Hepatocyte (in vitro differentiated cells): ENCODE measurements around the gene GPR62. TPM values are rescaled to one million over a fixed set of nuclear protein-coding genes. Genes with fewer than 3 reads are reported as not detected.
"Not testable (repeated sequence)": the region's sequence is repeated elsewhere in the genome, so short reads cannot be mapped to it uniquely, and the experiment has no call there.

Experiments
- DNase-seq: peaks from one replicate; pipeline ENCODE4 v3.0.0-alpha.2; 2016; ENCODE audit warnings: low spot score
- H2AFZ ChIP-seq: fragments of 200-600 bp; sonication (generic); 2 replicates; pipeline ENCODE4 v1.6.0; 2016; ENCODE audit warnings: antibody characterized with exemption, mild to moderate bottlenecking
- H3K27ac ChIP-seq: fragments of 200-600 bp; sonication (generic); 2 replicates; pipeline ENCODE4 v1.5.1; 2016; ENCODE audit warnings: mild to moderate bottlenecking
- H3K27me3 ChIP-seq: fragments of 200-600 bp; sonication (generic); 2 replicates; pipeline ENCODE4 v1.6.1; 2016
- H3K36me3 ChIP-seq: fragments of 200-600 bp; sonication (generic); replicated peaks from 2 replicates; pipeline ENCODE4 v1.5.1; 2016; ENCODE audit warnings: low read depth; ENCODE audit not compliant: insufficient read depth
- H3K4me1 ChIP-seq: fragments of 200-600 bp; sonication (generic); 2 replicates; pipeline ENCODE4 v1.5.1; 2016; ENCODE audit warnings: mild to moderate bottlenecking, moderate library complexity; ENCODE audit not compliant: insufficient read depth
- H3K4me2 ChIP-seq: fragments of 200-600 bp; sonication (generic); 2 replicates; pipeline ENCODE4 v1.6.0; 2016
- H3K4me3 ChIP-seq: fragments of 200-600 bp; sonication (generic); 2 replicates; pipeline ENCODE4 v1.5.1; 2016; ENCODE audit warnings: mild to moderate bottlenecking
- H3K79me2 ChIP-seq: fragments of 200-600 bp; sonication (generic); 2 replicates; pipeline ENCODE4 v1.6.0; 2017; ENCODE audit warnings: mild to moderate bottlenecking
- H3K9me2 ChIP-seq: fragments of 200-600 bp; sonication (generic); replicated peaks from 2 replicates; pipeline ENCODE4 v1.6.0; 2017; ENCODE audit warnings: mild to moderate bottlenecking; ENCODE audit not compliant: insufficient read depth
- H3K9me3 ChIP-seq: fragments of 200-600 bp; sonication (generic); 2 replicates; pipeline ENCODE4 v1.5.1; 2016; ENCODE audit warnings: low read depth, mild to moderate bottlenecking
- H4K20me1 ChIP-seq: fragments of 200-600 bp; sonication (generic); 2 replicates; pipeline ENCODE4 v1.6.0; 2016; ENCODE audit warnings: mild to moderate bottlenecking; ENCODE audit not compliant: insufficient read depth, poor library complexity, severe bottlenecking
- CTCF ChIP-seq: fragments of 200-600 bp; sonication (generic); IDR thresholded peaks from 2 replicates; pipeline ENCODE4 v1.5.1; 2016; ENCODE audit warnings: antibody characterized with exemption, mild to moderate bottlenecking; ENCODE audit not compliant: poor library complexity
- EZH2 ChIP-seq: fragments of 200-600 bp; sonication (generic); IDR thresholded peaks from 2 replicates; pipeline ENCODE4 v1.6.1; 2016; ENCODE audit warnings: antibody characterized with exemption, mild to moderate bottlenecking, borderline replicate concordance
- EZH2phosphoT487 ChIP-seq: fragments of 200-600 bp; sonication (generic); IDR thresholded peaks from one replicate; pipeline ENCODE4 v1.6.1; 2018; ENCODE audit warnings: antibody characterized with exemption, mild to moderate bottlenecking, low read depth, moderate library complexity; ENCODE audit not compliant: unreplicated experiment, severe bottlenecking
- WGBS: methylation state at CpG from one replicate; pipeline ENCODE4 v1.1.6; 2016; ENCODE audit warnings: low lambda C conversion rate; ENCODE audit errors: missing lambda C conversion rate; 5-methylcytosine and 5-hydroxymethylcytosine counted together
- polyA plus RNA-seq: library from polyadenylated mRNA; unstranded; fragments of >200 nt; fragmentation: Nextera tagmentation; extraction: Ambion mirVana; gene quantifications from 2 replicates; pipeline ENCODE4 v1.2.1, GENCODE V29; 2016
- total RNA-seq: library from RNA; depleted of rRNA; stranded (reverse); fragments of >200 nt; gene quantifications from 2 replicates; pipeline ENCODE4 v1.2.3, GENCODE V29; 2014

GPR62 gene
- total and polyA plus RNA-seq, 2 experiments from 2014 or later = 0.08 TPM; not detected in 1

- no peaks in the 10 kb centered on the region for H3K36me3 ChIP-seq
- no peaks in the 10 kb centered on the region for H3K79me2 ChIP-seq
- H3K4me3 ChIP-seq = no peak overlapping the region
- H4K20me1 ChIP-seq = no peaks in the 10 kb centered on the region
- 84% methylated on average over 11 of the region's 11 CpGs for WGBS
- H3K27me3 ChIP-seq = no peaks in the 10 kb centered on the region
- no peaks in the 10 kb centered on the region for H3K4me1 ChIP-seq
- no peak for DNase-seq
- no peaks in the 10 kb centered on the region for H3K9me3 ChIP-seq
- H2AFZ ChIP-seq = no peak overlapping the region
- H3K9me2 ChIP-seq = no peaks in the 10 kb centered on the region
- H3K4me2 ChIP-seq = no peak overlapping the region
- H3K27ac ChIP-seq = no peak overlapping the region
- no peak for TF ChIP-seq EZH2
- no peak for TF ChIP-seq EZH2phosphoT487
- no peak for TF ChIP-seq CTCF
Observed at GRCh38 chr3:51921081-51921578, 34.1 kb upstream of the GPR62 start.

- no peak overlapping the region for H2AFZ ChIP-seq
- no peak overlapping the region for H3K4me3 ChIP-seq
- no peaks in the 10 kb centered on the region for H3K27me3 ChIP-seq
- H3K9me2 ChIP-seq = no peaks in the 10 kb centered on the region
- H3K4me1 ChIP-seq = no peaks in the 10 kb centered on the region
- H3K36me3 ChIP-seq = no peaks in the 10 kb centered on the region
- no peaks in the 10 kb centered on the region for H3K79me2 ChIP-seq
- H3K9me3 ChIP-seq = no peaks in the 10 kb centered on the region
- DNase-seq = no peak
- TF ChIP-seq EZH2phosphoT487 = no peak
- no peak for TF ChIP-seq EZH2
- TF ChIP-seq CTCF = no peak
- H3K27ac ChIP-seq = no peak overlapping the region
- H4K20me1 ChIP-seq = no peaks in the 10 kb centered on the region
- WGBS = 88% methylated on average over 5 of the region's 5 CpGs
- no peak overlapping the region for H3K4me2 ChIP-seq
Observed at GRCh38 chr3:51927061-51927977, 27.9 kb upstream of the GPR62 start.

- no peaks in the 10 kb centered on the region for H3K27me3 ChIP-seq
- TF ChIP-seq EZH2 (no peak), EZH2phosphoT487 (no peak), CTCF (no peak)
- no peaks in the 10 kb centered on the region for H3K4me1 ChIP-seq
- DNase-seq = no peak
- no peaks in the 10 kb centered on the region for H4K20me1 ChIP-seq
- no peak overlapping the region for H3K4me2 ChIP-seq
- H3K9me3 ChIP-seq = no peaks in the 10 kb centered on the region
- no peaks in the 10 kb centered on the region for H3K79me2 ChIP-seq
- H3K9me2 ChIP-seq = no peaks in the 10 kb centered on the region
- H3K27ac ChIP-seq = no peak overlapping the region
- no peaks in the 10 kb centered on the region for H3K36me3 ChIP-seq
- H2AFZ ChIP-seq = no peak overlapping the region
- no peak overlapping the region for H3K4me3 ChIP-seq
- WGBS = 95% methylated on average over 7 of the region's 7 CpGs
Observed at GRCh38 chr3:51928438-51928837, 26.7 kb upstream of the GPR62 start.

GRCh38 chr3:51928981-51929380, 26.2 kb upstream of the GPR62 start:
- H3K4me1 ChIP-seq, H4K20me1 ChIP-seq, H3K27me3 ChIP-seq, H3K4me3 ChIP-seq, H3K4me2 ChIP-seq, H3K9me3 ChIP-seq, DNase-seq, H3K9me2 ChIP-seq, H3K27ac ChIP-seq, H3K36me3 ChIP-seq, H3K79me2 ChIP-seq, H2AFZ ChIP-seq: not testable (repeated sequence)
- 82% methylated on average over 3 of the region's 3 CpGs for WGBS
